Measurements from ENCODE around the gene CD28.

Gene CD28

DNA sequence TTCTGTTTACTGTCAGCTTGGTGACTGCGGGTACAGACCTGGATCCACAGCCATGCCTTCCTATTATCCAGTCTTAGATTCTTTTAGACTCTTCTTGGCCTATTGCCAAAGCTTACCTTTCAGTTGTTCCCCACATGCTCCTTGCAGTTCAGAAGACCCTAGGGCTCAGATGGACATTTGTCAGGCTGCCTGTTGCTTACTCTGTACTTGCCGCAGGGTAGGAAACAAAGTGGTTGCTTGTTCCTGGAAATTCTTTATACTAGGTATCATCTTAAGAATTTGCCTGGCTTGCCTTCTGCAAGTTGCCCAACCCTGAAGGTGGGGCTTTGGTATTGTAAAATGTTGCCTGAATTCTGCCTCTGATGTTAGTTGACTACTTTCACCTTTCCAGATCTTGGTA, 24.4 kb downstream of the CD28 start:
- H2AFZ ChIP-seq (ENCODE audit: low read depth, low read length): no peak overlapping the region

DNA sequence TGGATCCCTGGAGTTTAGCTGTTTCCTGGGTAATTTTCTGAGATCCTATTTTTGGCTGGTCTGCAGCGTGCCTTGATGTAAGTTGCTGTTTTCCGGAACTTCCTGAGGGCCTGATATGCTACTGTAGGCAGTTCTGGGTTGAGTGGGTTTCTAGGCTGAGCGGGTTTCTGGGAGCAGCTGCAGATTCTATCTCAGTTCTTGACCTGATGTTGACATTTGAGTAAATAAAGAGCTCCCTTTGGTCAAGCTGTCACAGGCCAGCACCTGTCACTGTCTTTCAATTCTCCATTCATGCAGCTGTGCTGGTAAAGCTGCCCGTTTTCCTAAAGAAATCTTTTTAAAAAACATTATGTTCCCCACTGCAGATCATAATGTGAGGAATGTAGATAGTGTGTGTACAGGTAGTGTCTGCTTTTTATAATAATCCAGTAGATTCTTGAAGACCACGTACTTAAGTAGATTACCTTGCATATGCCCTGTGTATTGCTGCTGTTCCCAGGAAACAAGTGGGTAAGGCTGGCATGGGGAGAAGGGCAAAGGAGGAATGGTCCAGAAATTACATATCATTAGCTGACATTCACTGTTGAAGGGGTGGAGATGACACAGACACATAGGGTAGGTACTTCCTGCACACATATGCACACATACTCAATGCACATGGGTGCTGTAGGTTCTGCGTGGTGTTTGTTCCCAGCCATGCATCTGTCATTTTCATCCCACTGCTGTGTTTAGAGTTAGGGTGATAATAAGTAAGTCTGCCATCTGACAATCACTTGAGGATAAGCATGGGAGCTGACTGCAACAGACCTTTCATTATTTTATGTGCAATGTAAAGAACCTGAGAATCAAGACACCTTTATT, 25.9 kb downstream of the CD28 start:
- H3K27me3 ChIP-seq (ENCODE audit: insufficient read depth, low read length): peaks cover 6% of the 10 kb centered on the region
- H2AFZ ChIP-seq (ENCODE audit: low read depth, low read length): no peak overlapping the region
- H3K4me1 ChIP-seq (ENCODE audit: insufficient read depth, low read length): peaks cover 2% of the 10 kb centered on the region
- no peaks in the 10 kb centered on the region for H3K9me3 ChIP-seq (ENCODE audit: low read length)
- no peak overlapping the region for H3K4me3 ChIP-seq (ENCODE audit: low read length)
- no peaks in the 10 kb centered on the region for H3K36me3 ChIP-seq (ENCODE audit: insufficient read depth, low read length)

More for the DNA sequence above, 24.4 kb downstream of the CD28 start:
- H3K36me3 ChIP-seq (ENCODE audit: insufficient read depth, low read length): no peaks in the 10 kb centered on the region
- H3K4me1 ChIP-seq (ENCODE audit: insufficient read depth, low read length): peaks cover 2% of the 10 kb centered on the region
- H3K9me3 ChIP-seq (ENCODE audit: low read length): no peaks in the 10 kb centered on the region
- no peaks in the 10 kb centered on the region for H3K27me3 ChIP-seq (ENCODE audit: insufficient read depth, low read length)
- H3K4me3 ChIP-seq (ENCODE audit: low read length): no peak overlapping the region

DNA sequence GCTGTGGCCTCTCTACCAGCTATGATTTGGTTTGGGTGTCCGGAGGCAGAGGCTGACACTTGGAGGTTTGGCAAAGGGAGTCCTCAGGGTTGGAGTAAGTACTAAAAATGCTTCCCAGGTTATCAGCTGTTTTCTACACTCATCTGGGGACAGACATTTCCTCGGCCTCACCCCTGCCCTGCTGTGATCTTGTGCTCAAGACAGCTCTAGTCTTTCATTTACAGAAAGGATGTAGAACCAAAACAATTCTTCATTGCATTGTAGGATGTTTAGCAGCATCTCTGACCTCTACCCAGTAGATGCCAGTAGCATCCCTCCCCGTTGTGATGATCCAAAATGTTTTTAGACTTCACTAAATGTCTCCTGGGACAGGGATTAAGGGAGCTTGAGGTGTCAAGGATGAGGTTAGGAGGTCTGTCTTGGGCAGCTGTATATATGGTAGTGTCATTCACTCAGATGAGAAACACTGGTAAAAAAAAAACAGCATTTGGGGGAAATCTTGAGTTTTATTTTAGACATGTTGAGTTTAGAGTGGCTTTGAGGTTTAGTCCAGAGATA, 26.6 kb downstream of the CD28 start:
- H3K4me1 ChIP-seq (ENCODE audit: insufficient read depth, low read length): peaks cover 2% of the 10 kb centered on the region
- no peak overlapping the region for H3K4me3 ChIP-seq (ENCODE audit: low read length)
- no peak overlapping the region for H2AFZ ChIP-seq (ENCODE audit: low read depth, low read length)
- H3K9me3 ChIP-seq (ENCODE audit: low read length): no peaks in the 10 kb centered on the region
- peaks cover 6% of the 10 kb centered on the region for H3K27me3 ChIP-seq (ENCODE audit: insufficient read depth, low read length)
- H3K36me3 ChIP-seq (ENCODE audit: insufficient read depth, low read length): no peaks in the 10 kb centered on the region

DNA sequence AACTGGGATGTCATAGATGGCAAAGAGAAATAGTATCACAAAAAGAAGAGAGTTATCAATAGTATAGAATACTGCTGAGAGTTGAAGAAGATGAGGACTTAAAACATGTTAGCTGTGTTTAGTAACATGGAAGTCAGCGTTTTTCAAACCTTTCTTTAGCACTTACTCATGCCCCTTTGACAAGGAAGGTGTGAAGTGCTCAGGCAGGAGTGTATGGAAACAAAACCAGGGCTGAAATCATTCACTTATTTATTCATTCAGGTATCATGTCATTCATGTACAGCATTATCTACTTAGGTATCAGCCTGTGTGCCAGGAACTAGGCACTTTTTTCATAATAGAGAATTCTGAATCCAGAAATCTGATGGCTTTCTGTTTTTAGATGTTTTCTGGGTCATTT, 27.2 kb downstream of the CD28 start:
- peaks cover 6% of the 10 kb centered on the region for H3K27me3 ChIP-seq (ENCODE audit: insufficient read depth, low read length)
- no peak overlapping the region for H3K4me3 ChIP-seq (ENCODE audit: low read length)
- no peaks in the 10 kb centered on the region for H3K36me3 ChIP-seq (ENCODE audit: insufficient read depth, low read length)
- peaks cover 2% of the 10 kb centered on the region for H3K4me1 ChIP-seq (ENCODE audit: insufficient read depth, low read length)
- no peak overlapping the region for H2AFZ ChIP-seq (ENCODE audit: low read depth, low read length)
- no peaks in the 10 kb centered on the region for H3K9me3 ChIP-seq (ENCODE audit: low read length)

DNA sequence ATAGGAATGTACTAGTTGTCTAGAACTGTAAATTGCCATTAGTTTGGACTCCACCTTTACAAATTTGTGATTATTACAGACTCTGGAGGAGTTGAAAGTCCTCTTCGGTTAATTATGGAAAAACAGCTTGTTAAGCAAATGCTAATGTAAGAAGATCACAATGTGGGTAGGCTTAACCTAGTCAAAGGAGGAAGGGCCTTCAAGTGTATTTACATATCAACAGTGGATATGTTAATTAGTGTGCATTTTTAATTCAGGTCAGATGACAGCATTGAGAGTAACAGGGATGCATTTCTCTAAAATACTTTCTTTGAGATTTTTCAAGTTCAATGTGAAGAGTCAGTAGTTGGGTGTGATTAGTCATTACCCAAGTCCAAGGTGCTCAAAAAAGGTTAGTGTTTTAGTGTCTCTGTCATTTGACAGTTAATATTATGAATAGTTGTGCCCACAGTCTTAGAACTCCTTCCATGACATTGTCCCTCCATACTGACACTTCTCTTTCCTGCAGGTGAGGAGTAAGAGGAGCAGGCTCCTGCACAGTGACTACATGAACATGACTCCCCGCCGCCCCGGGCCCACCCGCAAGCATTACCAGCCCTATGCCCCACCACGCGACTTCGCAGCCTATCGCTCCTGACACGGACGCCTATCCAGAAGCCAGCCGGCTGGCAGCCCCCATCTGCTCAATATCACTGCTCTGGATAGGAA, 28.0 kb downstream of the CD28 start:
- H3K4me3 ChIP-seq (ENCODE audit: low read length): no peak overlapping the region
- H3K9me3 ChIP-seq (ENCODE audit: low read length): no peaks in the 10 kb centered on the region
- no peaks in the 10 kb centered on the region for H3K36me3 ChIP-seq (ENCODE audit: insufficient read depth, low read length)
- peaks cover 6% of the 10 kb centered on the region for H3K27me3 ChIP-seq (ENCODE audit: insufficient read depth, low read length)
- peaks cover 2% of the 10 kb centered on the region for H3K4me1 ChIP-seq (ENCODE audit: insufficient read depth, low read length)
- H2AFZ ChIP-seq (ENCODE audit: low read depth, low read length): no peak overlapping the region

DNA sequence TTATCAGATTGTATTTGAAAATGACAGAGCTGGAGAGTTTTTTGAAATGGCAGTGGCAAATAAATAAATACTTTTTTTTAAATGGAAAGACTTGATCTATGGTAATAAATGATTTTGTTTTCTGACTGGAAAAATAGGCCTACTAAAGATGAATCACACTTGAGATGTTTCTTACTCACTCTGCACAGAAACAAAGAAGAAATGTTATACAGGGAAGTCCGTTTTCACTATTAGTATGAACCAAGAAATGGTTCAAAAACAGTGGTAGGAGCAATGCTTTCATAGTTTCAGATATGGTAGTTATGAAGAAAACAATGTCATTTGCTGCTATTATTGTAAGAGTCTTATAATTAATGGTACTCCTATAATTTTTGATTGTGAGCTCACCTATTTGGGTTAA, 30.9 kb downstream of the CD28 start:
- Histone ChIP-seq H3K27me3 (ENCODE audit: insufficient read depth, low read length) (peaks cover 6% of the 10 kb centered on the region), H2AFZ (ENCODE audit: low read depth, low read length) (no peak overlapping the region), H3K9me3 (ENCODE audit: low read length) (no peaks in the 10 kb centered on the region), H3K4me1 (ENCODE audit: insufficient read depth, low read length) (peaks cover 5% of the 10 kb centered on the region), H3K36me3 (ENCODE audit: insufficient read depth, low read length) (no peaks in the 10 kb centered on the region), H3K4me3 (ENCODE audit: low read length) (no peak overlapping the region)

DNA sequence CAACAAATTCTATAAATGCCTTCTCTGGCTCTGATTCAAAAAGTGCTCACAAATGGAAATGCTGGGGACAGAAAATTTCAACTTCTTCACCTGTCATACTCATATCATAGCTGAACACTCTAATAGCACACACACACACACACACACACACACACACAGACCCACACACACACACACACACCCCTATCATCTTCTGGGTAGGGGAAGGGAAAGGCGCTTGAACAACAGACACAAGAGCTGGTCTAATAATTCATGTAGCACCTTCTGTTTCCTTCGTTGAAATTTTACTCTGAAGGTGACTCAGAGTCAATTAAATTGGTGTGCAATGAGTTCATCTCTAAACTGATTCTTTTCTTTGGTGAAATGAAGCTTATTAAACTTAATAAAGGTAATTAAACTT, 32.9 kb downstream of the CD28 start:
- Histone ChIP-seq H3K4me3 (ENCODE audit: low read length) (no peak overlapping the region), H2AFZ (ENCODE audit: low read depth, low read length) (no peak overlapping the region), H3K9me3 (ENCODE audit: low read length) (no peaks in the 10 kb centered on the region), H3K27me3 (ENCODE audit: insufficient read depth, low read length) (peaks cover 6% of the 10 kb centered on the region), H3K36me3 (ENCODE audit: insufficient read depth, low read length) (no peaks in the 10 kb centered on the region), H3K4me1 (ENCODE audit: insufficient read depth, low read length) (peaks cover 5% of the 10 kb centered on the region)

DNA sequence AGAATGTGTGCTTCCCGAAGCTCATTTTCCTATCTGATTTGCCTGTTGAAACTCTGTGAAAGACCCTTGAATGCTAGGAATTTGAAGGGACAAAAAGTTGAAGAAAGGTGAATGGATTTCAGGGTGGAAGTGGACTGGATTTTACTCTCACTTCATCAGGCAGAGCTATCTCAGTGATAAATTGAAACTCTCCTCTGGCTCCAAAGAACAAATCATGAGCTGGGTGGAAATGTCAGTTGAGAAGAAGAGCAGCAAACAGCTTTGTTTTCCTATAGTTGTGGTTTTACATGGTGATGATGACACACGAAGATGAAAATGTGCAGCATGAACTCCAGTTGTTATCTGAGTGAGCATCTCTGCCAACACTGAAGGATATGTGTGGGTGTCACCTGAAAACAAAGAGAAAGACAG, 34.4 kb downstream of the CD28 start:
- H3K4me3 ChIP-seq (ENCODE audit: low read length): no peak overlapping the region

DNA sequence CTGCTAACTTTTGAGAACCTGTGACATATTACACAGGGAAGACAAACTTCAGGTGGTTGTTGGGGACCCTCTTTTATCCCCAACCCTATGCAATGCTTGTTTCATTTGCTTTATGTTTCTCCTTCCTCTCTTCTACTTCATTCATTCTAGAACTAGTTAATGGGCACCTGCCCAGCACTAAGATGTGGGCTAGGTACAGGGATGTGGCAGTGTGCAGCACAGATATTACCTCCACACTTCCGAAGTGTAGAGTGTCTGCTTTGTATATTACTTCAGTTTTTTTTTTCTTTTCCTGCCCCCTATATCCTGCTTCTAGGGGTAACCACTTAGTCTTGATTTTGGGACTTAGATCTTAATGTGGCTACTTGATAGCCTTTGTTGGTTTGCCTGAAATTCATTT, 35.1 kb downstream of the CD28 start:
- no peak overlapping the region for H2AFZ ChIP-seq (ENCODE audit: low read depth, low read length)
- H3K27me3 ChIP-seq (ENCODE audit: insufficient read depth, low read length): peaks cover under 1% of the 10 kb centered on the region
- no peaks in the 10 kb centered on the region for H3K9me3 ChIP-seq (ENCODE audit: low read length)
- H3K36me3 ChIP-seq (ENCODE audit: insufficient read depth, low read length): no peaks in the 10 kb centered on the region
- peaks cover 5% of the 10 kb centered on the region for H3K4me1 ChIP-seq (ENCODE audit: insufficient read depth, low read length)
- H3K4me3 ChIP-seq (ENCODE audit: low read length): no peak overlapping the region

More for the DNA sequence above, 34.4 kb downstream of the CD28 start:
- Histone ChIP-seq H3K36me3 (ENCODE audit: insufficient read depth, low read length) (no peaks in the 10 kb centered on the region), H2AFZ (ENCODE audit: low read depth, low read length) (no peak overlapping the region), H3K27me3 (ENCODE audit: insufficient read depth, low read length) (peaks cover 6% of the 10 kb centered on the region), H3K9me3 (ENCODE audit: low read length) (no peaks in the 10 kb centered on the region), H3K4me1 (ENCODE audit: insufficient read depth, low read length) (peaks cover 5% of the 10 kb centered on the region)

DNA sequence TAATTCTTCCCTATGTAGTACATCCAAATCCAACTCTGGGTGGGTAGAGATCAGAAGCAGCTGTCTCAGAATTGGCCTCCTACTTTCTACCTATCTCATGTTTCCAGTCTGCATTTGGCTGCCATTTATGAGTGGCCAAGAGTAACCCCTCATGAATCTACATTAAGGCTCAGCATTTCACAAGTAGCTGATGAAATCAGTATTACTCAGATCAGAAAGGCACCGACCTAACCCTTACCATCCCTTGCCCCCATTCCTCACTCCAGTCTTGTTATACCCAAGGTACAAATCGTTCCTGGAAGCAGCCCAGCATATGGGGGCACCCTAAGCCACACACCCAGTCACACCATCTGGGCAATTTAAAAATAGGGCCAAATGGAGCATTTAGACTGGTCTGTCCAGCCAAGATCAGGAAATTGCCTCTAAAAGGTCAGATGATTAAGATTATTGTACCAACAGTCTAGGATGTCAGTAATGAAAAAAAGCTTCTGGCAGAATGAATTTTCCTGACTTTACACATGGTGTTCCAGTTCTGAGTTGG, 37.1 kb downstream of the CD28 start:
- no peaks in the 10 kb centered on the region for H3K9me3 ChIP-seq (ENCODE audit: low read length)
- H3K36me3 ChIP-seq (ENCODE audit: insufficient read depth, low read length): no peaks in the 10 kb centered on the region
- no peak overlapping the region for H2AFZ ChIP-seq (ENCODE audit: low read depth, low read length)
- no peak overlapping the region for H3K4me3 ChIP-seq (ENCODE audit: low read length)
- H3K4me1 ChIP-seq (ENCODE audit: insufficient read depth, low read length): peaks cover 5% of the 10 kb centered on the region
- no peaks in the 10 kb centered on the region for H3K27me3 ChIP-seq (ENCODE audit: insufficient read depth, low read length)

DNA sequence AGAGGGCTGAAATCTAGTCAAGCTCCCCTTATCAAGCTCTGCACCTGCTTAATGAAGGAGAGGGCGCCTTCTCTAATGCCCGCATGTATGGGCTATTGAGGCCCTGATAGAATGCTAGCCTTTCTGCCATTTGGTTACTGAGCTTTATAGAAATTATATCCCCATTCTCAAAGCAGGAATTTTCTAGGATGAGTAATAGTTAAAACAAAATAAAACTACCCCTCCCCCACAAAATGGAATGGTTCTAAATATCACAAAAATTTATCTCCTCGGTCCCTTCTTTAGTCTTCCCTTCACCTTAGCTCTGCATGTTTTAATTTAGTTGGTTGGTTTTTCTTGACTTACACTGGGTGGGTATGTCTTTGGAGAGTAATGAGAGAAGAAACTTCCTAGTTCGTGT, 37.7 kb downstream of the CD28 start:
- Histone ChIP-seq H3K4me3 (ENCODE audit: low read length) (no peak overlapping the region), H3K9me3 (ENCODE audit: low read length) (no peaks in the 10 kb centered on the region), H3K4me1 (ENCODE audit: insufficient read depth, low read length) (peaks cover 5% of the 10 kb centered on the region), H2AFZ (ENCODE audit: low read depth, low read length) (no peak overlapping the region), H3K27me3 (ENCODE audit: insufficient read depth, low read length) (no peaks in the 10 kb centered on the region), H3K36me3 (ENCODE audit: insufficient read depth, low read length) (no peaks in the 10 kb centered on the region)

DNA sequence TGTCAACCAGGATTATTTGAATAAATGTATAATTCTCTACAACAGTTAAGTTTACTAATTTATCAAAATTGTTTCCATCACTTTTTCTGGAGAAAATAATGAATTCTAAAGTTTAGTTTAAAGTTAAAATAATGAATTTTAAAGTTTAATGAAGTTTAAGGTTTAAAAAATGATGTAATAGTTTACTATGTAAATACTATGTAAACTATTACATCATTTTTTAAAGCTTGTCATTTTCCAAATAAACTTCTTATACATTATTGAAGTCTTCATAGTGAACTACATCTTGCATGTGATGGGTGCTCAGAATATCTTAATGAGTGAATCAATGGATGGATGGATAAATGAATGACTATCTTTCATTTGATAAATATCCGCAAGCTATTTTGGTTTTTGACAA, 38.8 kb downstream of the CD28 start:
- no peaks in the 10 kb centered on the region for H3K27me3 ChIP-seq (ENCODE audit: insufficient read depth, low read length)

More for the DNA sequence above, 38.8 kb downstream of the CD28 start:
- no peaks in the 10 kb centered on the region for H3K9me3 ChIP-seq (ENCODE audit: low read length)
- H3K4me3 ChIP-seq (ENCODE audit: low read length): no peak overlapping the region
- H2AFZ ChIP-seq (ENCODE audit: low read depth, low read length): no peak overlapping the region
- peaks cover 5% of the 10 kb centered on the region for H3K4me1 ChIP-seq (ENCODE audit: insufficient read depth, low read length)
- H3K36me3 ChIP-seq (ENCODE audit: insufficient read depth, low read length): no peaks in the 10 kb centered on the region

All from neuron (in vitro differentiated cells).